Immature natural killer cell (primary cell): ENCODE data around the gene UPF2. TPM values are rescaled to one million over a fixed set of nuclear protein-coding genes. Genes with fewer than 3 reads are reported as not detected.

Experiments
- DNase-seq, 3 donors: peaks; one replicate each; pipeline ENCODE4 v3.0.0; 2022; ENCODE audit warnings: mixed read lengths in 1 of 3
- H3K27ac Mint-ChIP-seq, 6 donors: one replicate each; pipeline ENCODE4 v1.8.0; 2020; ENCODE audit warnings: mixed read lengths in 6 of 6, mild to moderate bottlenecking in 5 of 6, inconsistent platforms in 4 of 6, moderate library complexity in 3 of 6
- H3K27me3 Mint-ChIP-seq, 3 donors: one replicate each; pipeline ENCODE4 v1.8.0; 2020 to 2021; ENCODE audit warnings: low read depth in 3 of 3, mild to moderate bottlenecking in 3 of 3, mixed read lengths in 3 of 3, moderate library complexity in 3 of 3, inconsistent platforms in 1 of 3
- H3K36me3 Mint-ChIP-seq, 3 donors: one replicate each; pipeline ENCODE4 v1.8.0; 2020; ENCODE audit warnings: mixed read lengths in 3 of 3, inconsistent platforms in 2 of 3, mild to moderate bottlenecking in 2 of 3
- H3K4me1 Mint-ChIP-seq, 2 donors: one replicate each; pipeline ENCODE4 v1.8.0; 2020; ENCODE audit warnings: inconsistent platforms in 2 of 2, mild to moderate bottlenecking in 2 of 2, mixed read lengths in 2 of 2, moderate library complexity in 1 of 2
- H3K4me3 Mint-ChIP-seq, 5 donors: one replicate each; pipeline ENCODE4 v1.8.0; 2020; ENCODE audit warnings: mild to moderate bottlenecking in 5 of 5, mixed read lengths in 5 of 5, inconsistent platforms in 3 of 5, moderate library complexity in 3 of 5
- H3K9me3 Mint-ChIP-seq, 6 donors: one replicate each; pipeline ENCODE4 v1.8.0; 2020; ENCODE audit warnings: mild to moderate bottlenecking in 6 of 6, mixed read lengths in 6 of 6, inconsistent platforms in 4 of 6, moderate library complexity in 3 of 6
- polyA plus RNA-seq, 3 donors: library from polyadenylated mRNA; unstranded; fragments of 300-500 nt; fragmentation: Illumina TruSeq; gene quantifications; one replicate each; pipeline ENCODE4 v1.2.3, GENCODE V29; 2021

UPF2 gene
- polyA plus RNA-seq, 3 donors from 2014 or later = 3.1 to 19.8 (median 12.9) TPM

DNA sequence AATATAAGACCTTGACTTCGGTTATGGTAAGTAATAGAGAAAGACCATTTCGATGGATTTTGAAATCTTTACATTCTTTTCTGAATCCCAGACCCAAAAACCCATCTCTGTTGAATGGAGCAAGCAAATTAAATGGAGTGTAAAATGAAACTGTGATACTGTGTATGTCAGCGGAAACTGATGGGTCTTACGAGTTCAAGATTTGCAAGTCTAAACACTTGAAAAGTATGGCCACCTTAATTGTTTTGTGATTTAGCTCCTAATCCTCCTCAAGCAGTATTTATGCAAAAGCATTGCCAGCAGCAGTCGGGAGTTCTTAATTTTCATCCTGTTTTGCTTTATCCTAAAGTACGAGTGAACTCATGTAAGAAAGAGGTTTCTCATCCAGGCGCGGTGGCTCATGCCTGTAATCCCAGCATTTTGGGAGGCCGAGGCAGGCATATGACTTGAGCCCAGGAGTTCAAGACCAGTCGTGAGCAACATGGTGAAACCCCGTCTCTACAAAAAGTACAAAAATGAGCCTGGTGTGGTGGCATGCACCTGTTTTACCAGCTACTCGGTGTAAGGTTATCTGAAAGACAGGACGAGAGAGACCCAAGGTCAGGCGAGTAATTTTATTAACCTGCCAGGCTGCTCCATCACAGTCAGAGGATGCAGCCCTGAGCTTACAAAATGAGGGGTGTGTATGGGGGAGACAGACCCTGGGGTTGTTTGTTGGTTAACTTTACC lies 20.3 kb upstream of the UPF2 start:
- Mint-ChIP-seq H3K4me3 (no peak overlapping the region), H3K27ac (no peak overlapping the region), H3K4me1 (no peaks in the 10 kb centered on the region), H3K27me3 (peaks cover 0 to 5% (median 3%) of the 10 kb centered on the region in 3 donors), H3K36me3 (no peaks in the 10 kb centered on the region), H3K9me3 (no peaks in the 10 kb centered on the region)
- DNase-seq = no peak

DNA sequence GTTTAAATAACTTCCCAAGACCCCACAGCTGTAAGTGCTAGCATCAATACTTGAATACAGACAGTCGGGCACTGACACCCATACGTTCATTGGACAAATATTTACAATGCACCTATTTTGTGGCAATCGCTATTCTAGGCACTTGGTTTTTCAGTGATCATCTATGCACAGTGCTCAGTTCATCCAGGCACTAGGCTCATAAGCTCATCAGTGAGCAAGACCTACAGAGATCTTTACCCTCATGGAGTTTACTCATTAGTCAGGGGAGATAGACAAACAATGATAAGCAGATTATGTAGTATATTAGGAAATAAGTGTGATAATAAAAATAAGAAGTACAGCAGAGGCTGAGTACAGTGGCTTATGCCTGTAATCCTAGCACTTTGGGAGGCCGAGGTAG lies 18.5 kb upstream of the UPF2 start:
- Mint-ChIP-seq H3K4me3 (no peak overlapping the region), H3K4me1 (no peaks in the 10 kb centered on the region), H3K36me3 (no peaks in the 10 kb centered on the region), H3K27ac (no peak overlapping the region), H3K9me3 (no peaks in the 10 kb centered on the region), H3K27me3 (peaks cover 0 to 5% (median 3%) of the 10 kb centered on the region in 3 donors)
- DNase-seq = no peak

- Mint-ChIP-seq H3K36me3 (no peaks in the 10 kb centered on the region), H3K27me3 (peaks cover 0 to 4% (median 0%) of the 10 kb centered on the region in 3 donors), H3K4me3 (no peak overlapping the region), H3K9me3 (no peaks in the 10 kb centered on the region), H3K4me1 (no peaks in the 10 kb centered on the region), H3K27ac (no peak overlapping the region)
- DNase-seq = no peak
Observed at GRCh38 chr10:12056748-12057147, 14.1 kb upstream of the UPF2 start.

GRCh38 chr10:12055732-12056131 lies 13.1 kb upstream of the UPF2 start:
- H3K4me1 Mint-ChIP-seq = no peaks in the 10 kb centered on the region
- no peaks in the 10 kb centered on the region for H3K9me3 Mint-ChIP-seq
- peaks cover 0 to 4% (median 0%) of the 10 kb centered on the region in 3 donors for H3K27me3 Mint-ChIP-seq
- no peaks in the 10 kb centered on the region for H3K36me3 Mint-ChIP-seq
- H3K4me3 Mint-ChIP-seq = no peak overlapping the region
- no peak for DNase-seq
- no peak overlapping the region for H3K27ac Mint-ChIP-seq

GRCh38 chr10:12051241-12051640 lies 8.6 kb upstream of the UPF2 start:
- no peak overlapping the region for H3K4me3 Mint-ChIP-seq
- H3K36me3 Mint-ChIP-seq = no peaks in the 10 kb centered on the region
- H3K27me3 Mint-ChIP-seq = peaks cover 0 to 4% (median 0%) of the 10 kb centered on the region in 3 donors
- H3K4me1 Mint-ChIP-seq = no peaks in the 10 kb centered on the region
- peaks cover 0 to 3% (median 0%) of the 10 kb centered on the region in 6 donors for H3K9me3 Mint-ChIP-seq
- H3K27ac Mint-ChIP-seq = no peak overlapping the region
- no peak for DNase-seq

DNA sequence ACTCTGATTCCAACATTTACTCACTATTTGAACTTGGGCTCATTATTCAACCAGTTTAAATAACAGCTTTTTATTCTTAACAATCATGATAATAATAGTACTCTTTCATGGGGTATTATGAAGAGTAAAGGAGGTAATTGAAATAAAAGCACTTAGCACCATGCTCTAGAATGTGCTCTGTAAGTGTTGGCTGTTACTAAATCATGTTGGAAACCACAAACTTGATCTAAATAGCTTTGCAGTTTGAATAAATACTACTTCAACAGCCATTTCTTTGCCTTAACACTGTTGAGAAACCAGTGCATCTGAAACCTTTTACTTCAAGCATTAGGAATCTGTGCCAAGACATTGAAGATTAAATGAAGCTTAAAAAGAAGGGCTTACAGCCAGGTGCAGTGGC lies 7.9 kb upstream of the UPF2 start:
- Mint-ChIP-seq H3K27ac (no peak overlapping the region), H3K27me3 (peaks cover 0 to 4% (median 4%) of the 10 kb centered on the region in 3 donors), H3K4me1 (no peaks in the 10 kb centered on the region), H3K36me3 (no peaks in the 10 kb centered on the region), H3K4me3 (no peak overlapping the region), H3K9me3 (peaks cover 0 to 3% (median 0%) of the 10 kb centered on the region in 6 donors)
- DNase-seq = no peak

- Mint-ChIP-seq H3K27me3 (peaks cover 0 to 4% (median 3%) of the 10 kb centered on the region in 3 donors), H3K4me3 (no peak overlapping the region), H3K4me1 (peaks cover 3 to 4% of the 10 kb centered on the region in 2 donors), H3K27ac (no peak overlapping the region), H3K36me3 (no peaks in the 10 kb centered on the region), H3K9me3 (peaks cover 0 to 3% (median 0%) of the 10 kb centered on the region in 6 donors)
- DNase-seq = no peak
Observed at GRCh38 chr10:12048547-12048946, 5.9 kb upstream of the UPF2 start.

GRCh38 chr10:12045596-12045995 lies 3.0 kb upstream of the UPF2 start:
- Mint-ChIP-seq H3K27ac (no peak overlapping the region), H3K4me3 (peak overlapping the region in 1 of 5 donors; percentile 27), H3K27me3 (peaks cover 13 to 19% (median 15%) of the 10 kb centered on the region in 3 donors), H3K9me3 (peaks cover 0 to 3% (median 0%) of the 10 kb centered on the region in 6 donors), H3K4me1 (peaks cover 21 to 26% of the 10 kb centered on the region in 2 donors), H3K36me3 (no peaks in the 10 kb centered on the region)
- no peak for DNase-seq

DNA sequence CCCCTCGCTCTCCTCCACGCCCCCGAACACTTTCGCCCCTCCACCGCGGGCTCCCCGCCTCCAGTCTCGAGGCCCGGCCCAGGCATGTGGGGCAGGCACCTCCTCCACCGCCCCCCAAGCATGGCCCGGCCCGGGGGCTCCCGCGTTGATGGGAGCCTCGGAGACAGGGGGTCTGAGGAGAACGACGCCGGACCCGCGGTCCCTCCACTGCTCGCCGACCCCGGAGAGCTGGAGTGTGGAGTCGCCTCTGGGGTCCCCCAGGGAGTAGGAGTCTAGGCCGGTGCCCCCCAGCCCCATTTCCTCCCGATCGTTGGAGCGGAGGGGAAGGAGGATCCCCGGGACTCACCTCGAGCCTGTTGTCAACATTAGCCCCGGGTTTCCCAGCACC lies 206 bp downstream of the UPF2 start:
- Mint-ChIP-seq H3K36me3 (no peaks in the 10 kb centered on the region), H3K27ac (peak overlapping the region; percentile 92 to 100 (median 98)), H3K4me1 (peaks cover 31 to 53% of the 10 kb centered on the region in 2 donors), H3K4me3 (peak overlapping the region; percentile 93 to 97 (median 94)), H3K27me3 (peaks cover 13 to 19% (median 15%) of the 10 kb centered on the region in 3 donors), H3K9me3 (no peaks in the 10 kb centered on the region)
- peak; percentile 53 to 58 (median 56) for DNase-seq

DNA sequence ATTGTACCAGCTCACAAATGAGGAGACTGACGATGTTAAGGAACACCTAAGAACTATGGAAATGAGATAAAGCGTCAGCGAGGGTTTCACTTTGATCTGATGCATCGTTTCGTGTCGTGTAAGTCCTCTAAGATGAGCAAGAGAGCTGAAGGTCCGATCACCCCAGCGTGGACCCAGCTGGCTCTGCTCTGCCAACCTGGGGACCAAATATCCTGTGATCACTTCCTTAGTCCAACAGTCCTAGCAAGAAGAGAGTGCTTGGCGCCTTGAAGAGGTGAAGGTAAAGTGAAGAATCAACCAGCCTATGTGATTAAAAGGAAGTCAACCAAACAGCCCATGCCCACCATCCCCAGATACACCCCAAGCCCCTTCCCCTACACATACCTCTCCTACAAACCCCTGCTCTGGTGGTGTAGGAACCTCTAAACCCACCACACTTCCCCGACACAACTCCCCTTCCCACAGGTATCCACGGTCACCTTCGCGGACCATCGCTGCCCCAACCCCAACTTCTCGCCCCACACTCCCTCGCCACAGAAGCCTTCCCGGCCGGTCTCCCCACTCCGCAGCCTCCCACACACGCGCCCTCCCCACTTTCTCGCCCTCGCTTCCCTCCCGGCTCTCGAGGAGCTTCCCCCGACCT lies 722 bp downstream of the UPF2 start:
- peak overlapping the region; percentile 92 to 99 (median 95) for H3K27ac Mint-ChIP-seq
- H3K9me3 Mint-ChIP-seq = no peaks in the 10 kb centered on the region
- peaks cover 13 to 19% (median 15%) of the 10 kb centered on the region in 3 donors for H3K27me3 Mint-ChIP-seq
- no peaks in the 10 kb centered on the region for H3K36me3 Mint-ChIP-seq
- peak overlapping the region; percentile 93 to 97 (median 94) for H3K4me3 Mint-ChIP-seq
- DNase-seq = peak in 2 of 3 donors; percentile 6 to 17
- peaks cover 31 to 53% of the 10 kb centered on the region in 2 donors for H3K4me1 Mint-ChIP-seq

DNA sequence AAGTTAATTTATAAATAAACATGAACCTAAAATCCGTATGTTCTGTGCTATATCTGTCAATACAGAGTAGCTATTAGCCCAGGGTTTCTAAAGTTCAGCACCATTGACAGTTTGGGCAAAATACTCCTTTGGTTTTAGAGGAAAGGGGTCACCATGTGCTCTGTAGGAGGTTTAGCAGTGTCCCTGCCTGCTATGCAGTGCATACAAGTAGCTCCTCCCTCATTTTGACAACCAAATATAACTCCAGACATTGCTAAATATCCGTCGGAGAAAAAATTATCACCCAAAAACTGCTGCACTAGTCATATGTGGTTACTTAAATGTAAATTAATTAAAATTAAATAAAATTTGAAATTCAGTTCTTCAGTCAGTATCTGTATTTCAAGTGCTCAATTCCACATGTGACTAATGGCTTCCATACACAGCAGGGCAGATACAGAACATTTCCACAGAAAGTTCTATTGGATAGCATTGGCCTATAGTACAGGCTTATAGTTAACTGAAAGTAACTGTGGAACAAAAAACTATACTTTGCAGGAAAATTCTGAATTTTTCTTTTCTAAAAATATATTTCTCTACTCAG lies 6.4 kb downstream of the UPF2 start:
- Mint-ChIP-seq H3K9me3 (no peaks in the 10 kb centered on the region), H3K4me3 (no peak overlapping the region), H3K4me1 (peaks cover 24 to 58% of the 10 kb centered on the region in 2 donors), H3K27ac (no peak overlapping the region), H3K36me3 (peaks cover 5 to 10% (median 8%) of the 10 kb centered on the region in 3 donors), H3K27me3 (no peaks in the 10 kb centered on the region)
- no peak for DNase-seq

GRCh38 chr10:12031404-12031803 lies 11.2 kb downstream of the UPF2 start:
- DNase-seq = no peak
- peaks cover 13 to 29% (median 18%) of the 10 kb centered on the region in 3 donors for H3K36me3 Mint-ChIP-seq
- H3K27me3 Mint-ChIP-seq = no peaks in the 10 kb centered on the region
- H3K9me3 Mint-ChIP-seq = no peaks in the 10 kb centered on the region
- no peak overlapping the region for H3K4me3 Mint-ChIP-seq
- H3K27ac Mint-ChIP-seq = peak overlapping the region in 2 of 6 donors; percentile 3 to 34
- H3K4me1 Mint-ChIP-seq = peaks cover 20 to 57% of the 10 kb centered on the region in 2 donors

DNA sequence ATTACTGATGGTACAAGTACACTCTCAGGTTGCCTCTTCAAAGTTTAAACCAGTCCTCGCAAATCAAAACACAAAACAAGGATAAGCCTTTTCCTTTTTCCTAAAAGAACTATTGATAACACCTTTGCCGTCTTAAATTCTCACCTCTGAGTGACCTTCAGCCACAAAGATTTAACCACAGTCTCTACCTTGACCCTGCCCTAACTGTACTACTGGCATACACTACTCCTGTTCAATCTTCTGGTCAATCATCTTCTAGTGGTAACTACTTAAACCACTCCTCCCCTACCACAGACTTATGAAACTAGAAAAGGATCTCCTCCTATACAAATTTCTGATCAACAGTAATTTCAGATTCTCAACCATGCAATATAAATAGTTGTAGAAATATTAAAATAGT lies 15.1 kb downstream of the UPF2 start:
- H3K27me3 Mint-ChIP-seq = peaks cover 0 to 2% (median 0%) of the 10 kb centered on the region in 3 donors
- H3K4me3 Mint-ChIP-seq = no peak overlapping the region
- no peak for DNase-seq
- H3K4me1 Mint-ChIP-seq = peaks cover 26 to 54% of the 10 kb centered on the region in 2 donors
- H3K36me3 Mint-ChIP-seq = peaks cover 9 to 20% (median 16%) of the 10 kb centered on the region in 3 donors
- H3K27ac Mint-ChIP-seq = peak overlapping the region in 1 of 6 donors; percentile 53
- no peaks in the 10 kb centered on the region for H3K9me3 Mint-ChIP-seq

- Mint-ChIP-seq H3K4me3 (no peak overlapping the region), H3K4me1 (peaks cover 31 to 51% of the 10 kb centered on the region in 2 donors), H3K9me3 (no peaks in the 10 kb centered on the region), H3K27me3 (peaks cover 0 to 2% (median 0%) of the 10 kb centered on the region in 3 donors), H3K36me3 (peaks cover 9 to 19% (median 13%) of the 10 kb centered on the region in 3 donors), H3K27ac (no peak overlapping the region)
- DNase-seq = no peak
Observed at GRCh38 chr10:12025591-12025990, 17.0 kb downstream of the UPF2 start.
